HCT116 (cell line): ENCODE measurements around the gene HMCN2. TPM values are rescaled to one million over a fixed set of nuclear protein-coding genes. Genes with fewer than 3 reads are reported as not detected.

Experiments
- ATAC-seq: fragments of 200-7000 bp; cut with Tn5 transposase; 2 replicates; pipeline ENCODE4 v1.9.1; 2020; ENCODE audit warnings: mild to moderate bottlenecking, moderate library complexity
- BruUV-seq: library from RNA; stranded (reverse); fragments of 400-500 nt; replicated peaks from 2 replicates; lab custom pipeline; 2021; lab: Mats Ljungman, UMichigan
- CTCF ChIA-PET: fragments of 300-600 bp; sonication (Branson Sonifier 250); formaldehyde crosslinking; loops from one replicate; lab custom pipeline; 2021; ENCODE audit warnings: antibody characterized with exemption; lab: Charles Lee
- POLR2A ChIA-PET: fragments of 300-600, 350-600 bp; sonication (Branson Sonifier 250); formaldehyde crosslinking; loops from one replicate; lab custom pipeline; 2021; ENCODE audit warnings: antibody characterized with exemption; lab: Charles Lee
- RAD21 ChIA-PET, 2 experiments: fragments of 300-600 bp; sonication (Branson Sonifier 250); formaldehyde crosslinking; loops; one replicate each; lab custom pipeline; 2023; ENCODE audit warnings: low total read pairs in 2 of 2; ENCODE audit not compliant: uncharacterized antibody in 2 of 2, unreplicated experiment in 2 of 2, low non-redundant PET in 1 of 2; lab: Charles Lee
- DNase-seq: peaks from one replicate; pipeline ENCODE4 v3.0.0-alpha.2; 2010; ENCODE audit warnings: low read depth, low spot score
- H2AFZ ChIP-seq: fragments of 200-600 bp; shearing (Covaris generic), sonication (generic); 2 replicates; pipeline ENCODE4 v1.6.1; 2017; ENCODE audit warnings: low read depth, mixed run types, mixed read lengths, antibody characterized with exemption, low read length; ENCODE audit not compliant: poor library complexity, severe bottlenecking
- H3K27ac ChIP-seq: 2 replicates; pipeline ENCODE4 v1.5.1; 2012; ENCODE audit warnings: low read depth, low read length
- H3K27me3 ChIP-seq: fragments of 200-600 bp; sonication (generic); 2 replicates; pipeline ENCODE4 v1.6.1; 2016; ENCODE audit warnings: mixed run types, low read length, mixed read lengths; ENCODE audit not compliant: insufficient read depth
- H3K36me3 ChIP-seq, 2 experiments: fragments of 200-500 bp in 1 of 2; fragments of 200-600 bp in 1 of 2; sonication (Bioruptor generic) in 1 of 2; sonication (generic) in 1 of 2; 2 replicates each; pipeline versions ENCODE4 v1.5.1 to v1.6.1; 2014 to 2016; ENCODE audit warnings: low read length in 2 of 2, inconsistent platforms in 1 of 2, mixed read lengths in 1 of 2, mixed run types in 1 of 2; ENCODE audit not compliant: insufficient read depth in 2 of 2, control insufficient read depth in 1 of 2
- H3K4me1 ChIP-seq, 2 experiments: fragments of 200-600 bp in 1 of 2; sonication (generic) in 1 of 2; 2 replicates each; pipeline versions ENCODE4 v1.5.1 to v1.6.1; 2012 to 2017; ENCODE audit warnings: low read length in 2 of 2, inconsistent platforms in 1 of 2, mild to moderate bottlenecking in 1 of 2, mixed read lengths in 1 of 2, mixed run types in 1 of 2, moderate library complexity in 1 of 2; ENCODE audit not compliant: insufficient read depth in 2 of 2, control insufficient read depth in 1 of 2
- H3K4me2 ChIP-seq: fragments of 200-600 bp; sonication (generic); 2 replicates; pipeline ENCODE4 v1.6.1; 2017; ENCODE audit warnings: mixed run types, low read length, mixed read lengths
- H3K4me3 ChIP-seq, 2 experiments: fragments of 200-600 bp in 1 of 2; sonication (generic) in 1 of 2; replicated peaks in 1 of 2; 2 replicates each; pipeline ENCODE4 v1.5.1; 2011 to 2016; ENCODE audit warnings: low read length in 2 of 2, control low read depth in 1 of 2, low read depth in 1 of 2, mild to moderate bottlenecking in 1 of 2, mixed read lengths in 1 of 2, mixed run types in 1 of 2
- H3K79me2 ChIP-seq: fragments of 200-600 bp; sonication (generic); 2 replicates; pipeline ENCODE4 v1.6.1; 2017; ENCODE audit warnings: mild to moderate bottlenecking, mixed run types, low read length, moderate library complexity, mixed read lengths; ENCODE audit not compliant: insufficient read depth
- H3K9ac ChIP-seq: fragments of 200-600 bp; sonication (generic); 2 replicates; pipeline ENCODE4 v1.6.1; 2016; ENCODE audit warnings: low read length, mixed read lengths
- H3K9me2 ChIP-seq: fragments of 200-600 bp; sonication (generic), shearing (Covaris generic); 2 replicates; pipeline ENCODE4 v1.6.1; 2017; ENCODE audit warnings: mixed run types, mild to moderate bottlenecking, moderate library complexity; ENCODE audit not compliant: insufficient read depth
- H3K9me3 ChIP-seq, 2 experiments: fragments of 200-500 bp in 1 of 2; fragments of 200-600 bp in 1 of 2; sonication (Bioruptor generic) in 1 of 2; sonication (generic) in 1 of 2; 2 replicates each; pipeline ENCODE4 v1.6.1; 2014 to 2017; ENCODE audit warnings: low read length in 2 of 2, mixed read lengths in 2 of 2, inconsistent platforms in 1 of 2, low read depth in 1 of 2, mild to moderate bottlenecking in 1 of 2, mixed run types in 1 of 2, moderate library complexity in 1 of 2; ENCODE audit not compliant: control insufficient read depth in 1 of 2, insufficient read depth in 1 of 2
- H4K20me1 ChIP-seq: fragments of 200-600 bp; sonication (generic), shearing (Covaris generic); 2 replicates; pipeline ENCODE4 v1.6.1; 2017; ENCODE audit warnings: mixed run types, mild to moderate bottlenecking, moderate library complexity; ENCODE audit not compliant: insufficient read depth
- ATF3 ChIP-seq: IDR thresholded peaks from 2 replicates; pipeline ENCODE4 v1.6.1; 2012
- CBX3 ChIP-seq: IDR thresholded peaks from 2 replicates; pipeline ENCODE4 v1.6.1; 2012; ENCODE audit warnings: low read depth
- CEBPB ChIP-seq: IDR thresholded peaks from 2 replicates; pipeline ENCODE4 v1.6.1; 2012; ENCODE audit warnings: low read depth
- EGR1 ChIP-seq: IDR thresholded peaks from 2 replicates; pipeline ENCODE4 v1.6.1; 2012; ENCODE audit warnings: low read depth
- EZH2 ChIP-seq: fragments of 200-600 bp; sonication (generic); IDR thresholded peaks from 2 replicates; pipeline ENCODE4 v1.6.1; 2017; ENCODE audit warnings: antibody characterized with exemption, mixed run types
- EZH2phosphoT487 ChIP-seq: fragments of 200-600 bp; IDR thresholded peaks from 2 replicates; pipeline ENCODE4 v1.6.1; 2018; ENCODE audit warnings: antibody characterized with exemption, borderline replicate concordance
- JUND ChIP-seq: IDR thresholded peaks from 2 replicates; pipeline ENCODE4 v1.6.1; 2012
- MAX ChIP-seq: IDR thresholded peaks from 2 replicates; pipeline ENCODE4 v1.6.1; 2012
- POLR2A ChIP-seq: IDR thresholded peaks from 2 replicates; pipeline ENCODE4 v1.7.0; 2011; ENCODE audit warnings: borderline replicate concordance; ENCODE audit not compliant: insufficient read depth, insufficient read length; ENCODE audit errors: extremely low read depth
- POLR2AphosphoS5 ChIP-seq: IDR thresholded peaks from 2 replicates; pipeline ENCODE4 v1.6.1; 2011; ENCODE audit warnings: mild to moderate bottlenecking, low read depth, low read length, moderate library complexity
- RAD21 ChIP-seq: IDR thresholded peaks from 2 replicates; pipeline ENCODE4 v1.6.1; 2012; ENCODE audit warnings: low read depth, mild to moderate bottlenecking
- SIN3A ChIP-seq: IDR thresholded peaks from 2 replicates; pipeline ENCODE4 v1.6.1; 2012; ENCODE audit warnings: low read depth
- SP1 ChIP-seq: IDR thresholded peaks from 2 replicates; pipeline ENCODE4 v1.6.1; 2012; ENCODE audit warnings: low read depth
- TCF7L2 ChIP-seq: IDR thresholded peaks from 2 replicates; pipeline ENCODE4 v1.7.0; 2011; ENCODE audit warnings: borderline replicate concordance, inconsistent platforms; ENCODE audit not compliant: insufficient read depth, insufficient read length; ENCODE audit errors: extremely low read depth
- YY1 ChIP-seq: IDR thresholded peaks from 2 replicates; pipeline ENCODE4 v1.6.1; 2011; ENCODE audit warnings: low read length, low read depth, moderate library complexity, mild to moderate bottlenecking; ENCODE audit not compliant: insufficient replicate concordance; ENCODE audit errors: extremely low read depth
- ZBTB33 ChIP-seq: IDR thresholded peaks from 2 replicates; pipeline ENCODE4 v1.6.1; 2011; ENCODE audit warnings: mild to moderate bottlenecking, low read length, moderate library complexity; ENCODE audit not compliant: insufficient replicate concordance; ENCODE audit errors: extremely low read depth
- ZFX ChIP-seq: fragments of 450-650 bp; IDR thresholded peaks from 2 replicates; pipeline ENCODE4 v1.6.1; 2017
- ZNF274 ChIP-seq: fragments of 200-500 bp; sonication (Bioruptor generic); IDR thresholded peaks from 2 replicates; pipeline ENCODE4 v1.6.1; 2014; ENCODE audit warnings: mild to moderate bottlenecking, low read depth, low read length, inconsistent platforms
- intact Hi-C: fragments of 100-400 bp; cut with micrococcal nuclease; formaldehyde crosslinking; loops from 2 replicates; pipeline ENCODE4 v1.10.0; 2022
- total RNA-seq: library from RNA; stranded (reverse); gene quantifications from one replicate; pipeline ENCODE4 v1.2.1, GENCODE V29; 2021; ENCODE audit not compliant: unreplicated experiment

HMCN2 gene
- total RNA-seq, 1 experiment from 2014 or later = 0.22 TPM

- TF ChIP-seq MAX = no peak
- no peak for TF ChIP-seq EGR1
- TF ChIP-seq, all 23 proteins: peak for 0
These were observed 140.2 kb downstream of the HMCN2 start (continued) for GRCh38 chr9:130405657-130406257.

- DNase-seq = no peak
- RAD21 ChIA-PET = no interaction called here
- CTCF ChIA-PET = no interaction called here
These were observed 140.8 kb downstream of the HMCN2 start for GRCh38 chr9:130406278-130406895.

More at GRCh38 chr9:130406278-130406895, 140.8 kb downstream of the HMCN2 start:
- intact Hi-C loops = no loop called here
- H4K20me1 ChIP-seq = no peaks in the 10 kb centered on the region
- no peak overlapping the region for H2AFZ ChIP-seq
- H3K4me2 ChIP-seq = no peak overlapping the region
- H3K36me3 ChIP-seq = no peaks in the 10 kb centered on the region
- no peak overlapping the region for H3K27ac ChIP-seq
- BruUV-seq = no TSS peak
- H3K9ac ChIP-seq = no peak overlapping the region
- no peaks in the 10 kb centered on the region for H3K9me3 ChIP-seq
- peaks cover 5 to 7% of the 10 kb centered on the region in 2 experiments; a peak in 2 of 4 replicates for H3K4me1 ChIP-seq
- no peaks in the 10 kb centered on the region for H3K79me2 ChIP-seq
- POLR2A ChIA-PET = no interaction called here
- TF ChIP-seq SIN3A (no peak), ATF3 (no peak), EGR1 (no peak), EZH2phosphoT487 (no peak), SP1 (no peak), CEBPB (no peak), MAX (no peak), EZH2 (no peak), ZNF274 (no peak), ZBTB33 (no peak), POLR2A (no peak), ZFX (no peak), TCF7L2 (no peak), RAD21 (no peak), YY1 (no peak), JUND (no peak), CBX3 (no peak), POLR2AphosphoS5 (no peak)
- no peaks in the 10 kb centered on the region for H3K9me2 ChIP-seq
- no peak for ATAC-seq
- H3K4me3 ChIP-seq = no peak overlapping the region
- no peaks in the 10 kb centered on the region for H3K27me3 ChIP-seq
